Endothelial cell of umbilical vein (primary cell): ENCODE data around the gene INTS11. TPM values are rescaled to one million over a fixed set of nuclear protein-coding genes. Genes with fewer than 3 reads are reported as not detected.

Experiments
- BruUV-seq: library from RNA; stranded (reverse); fragments of 400-500 nt; replicated peaks from 2 replicates; lab custom pipeline; 2021; lab: Mats Ljungman, UMichigan
- CTCF ChIA-PET: fragments of 300-600, 350-600 bp; sonication (Branson Sonifier 250); formaldehyde crosslinking; loops from one replicate; lab custom pipeline; 2021; ENCODE audit warnings: antibody characterized with exemption, inconsistent platforms; lab: Charles Lee
- POLR2A ChIA-PET: fragments of 300-600, 350-600 bp; sonication (Branson Sonifier 250); formaldehyde crosslinking; loops from one replicate; lab custom pipeline; 2021; ENCODE audit warnings: antibody characterized with exemption, inconsistent platforms; lab: Charles Lee
- DNase-seq: peaks from one replicate; pipeline ENCODE4 v3.0.0-alpha.2; 2011; ENCODE audit warnings: low read depth, low spot score
- FAIRE-seq: peaks from 2 replicates; lab custom pipeline; 2011; peaks lifted over from hg19 to GRCh38; lab: Jason Lieb, UNC
- H2AFZ ChIP-seq: 2 replicates; pipeline ENCODE4 v1.6.0; 2012; ENCODE audit warnings: low read depth, low read length, control low read depth, inconsistent platforms
- H3K27ac ChIP-seq: 2 replicates; pipeline ENCODE4 v1.5.1; 2011; ENCODE audit warnings: low read depth, mild to moderate bottlenecking, control low read depth, low read length, moderate library complexity; ENCODE audit not compliant: insufficient read depth
- H3K27me3 ChIP-seq, 2 experiments: 2 replicates each; pipeline versions ENCODE4 v1.6.0 to v1.6.1; 2011; ENCODE audit warnings: low read length in 2 of 2, mixed read lengths in 1 of 2; ENCODE audit not compliant: control insufficient read depth in 2 of 2, insufficient read depth in 2 of 2
- H3K36me3 ChIP-seq, 2 experiments: 2 replicates in 1 of 2; 3 replicates in 1 of 2; pipeline ENCODE4 v1.5.1; 2011; ENCODE audit warnings: low read length in 2 of 2, mild to moderate bottlenecking in 1 of 2, moderate library complexity in 1 of 2; ENCODE audit not compliant: control insufficient read depth in 2 of 2, insufficient read depth in 2 of 2; ENCODE audit errors: extremely low read depth in 1 of 2
- H3K4me1 ChIP-seq: 3 replicates; pipeline ENCODE4 v1.5.1; 2011; ENCODE audit warnings: mild to moderate bottlenecking, low read length; ENCODE audit not compliant: control insufficient read depth, insufficient read depth; ENCODE audit errors: extremely low read depth
- H3K4me2 ChIP-seq: 2 replicates; pipeline ENCODE4 v1.6.1; 2011; ENCODE audit warnings: low read length, control low read depth, mixed read lengths; ENCODE audit not compliant: insufficient read depth
- H3K4me3 ChIP-seq, 3 experiments: fragments of 200-600 bp in 1 of 3; sonication (generic), shearing (Covaris generic) in 1 of 3; replicated peaks in 1 of 3; 2 replicates each; pipeline ENCODE4 v1.5.1; 2011 to 2016; ENCODE audit warnings: control low read depth in 3 of 3, low read length in 3 of 3, mild to moderate bottlenecking in 2 of 3, inconsistent platforms in 1 of 3, low read depth in 1 of 3, moderate library complexity in 1 of 3; ENCODE audit not compliant: insufficient read depth in 1 of 3
- H3K79me2 ChIP-seq: 2 replicates; pipeline ENCODE4 v1.6.0; 2012; ENCODE audit warnings: low read length, inconsistent platforms; ENCODE audit not compliant: control insufficient read depth, insufficient read depth
- H3K9ac ChIP-seq: replicated peaks from 2 replicates; pipeline ENCODE3; 2011; ENCODE audit warnings: low read length, control low read depth; ENCODE audit not compliant: insufficient read depth; ENCODE audit errors: extremely low read depth
- H3K9me1 ChIP-seq: replicated peaks from 3 replicates; pipeline ENCODE4 v1.6.0; 2011; ENCODE audit warnings: mild to moderate bottlenecking, low read length; ENCODE audit not compliant: control insufficient read depth, insufficient read depth; ENCODE audit errors: extremely low read depth
- H3K9me3 ChIP-seq: replicated peaks from 2 replicates; pipeline ENCODE4 v1.5.1; 2012; ENCODE audit warnings: low read length, inconsistent platforms; ENCODE audit not compliant: control insufficient read depth, insufficient read depth
- H4K20me1 ChIP-seq: replicated peaks from 2 replicates; pipeline ENCODE3; 2011; ENCODE audit warnings: mild to moderate bottlenecking, low read length; ENCODE audit not compliant: control insufficient read depth, insufficient read depth; ENCODE audit errors: extremely low read depth
- CTCF ChIP-seq, 2 donors: IDR thresholded peaks; 1 replicate in 1 of 2; 2 replicates in 1 of 2; pipeline ENCODE4 v1.5.1; 2011; ENCODE audit warnings: low read length in 2 of 2, mild to moderate bottlenecking in 2 of 2, moderate library complexity in 2 of 2, control low read depth in 1 of 2, inconsistent platforms in 1 of 2, low read depth in 1 of 2; ENCODE audit not compliant: insufficient read depth in 1 of 2; ENCODE audit errors: extremely low read depth in 1 of 2
- EZH2 ChIP-seq: IDR thresholded peaks from 2 replicates; pipeline ENCODE4 v1.6.1; 2012; ENCODE audit warnings: borderline replicate concordance, low read depth, mild to moderate bottlenecking, moderate library complexity, low read length, inconsistent platforms; ENCODE audit not compliant: severe bottlenecking
- FOS ChIP-seq: IDR thresholded peaks from 2 replicates; pipeline ENCODE4 v1.6.1; 2011; ENCODE audit warnings: mild to moderate bottlenecking, low read length, moderate library complexity, borderline replicate concordance; ENCODE audit not compliant: insufficient read depth
- GATA2 ChIP-seq: IDR thresholded peaks from 2 replicates; pipeline ENCODE4 v1.7.0; 2011; ENCODE audit warnings: low read depth, mild to moderate bottlenecking, moderate library complexity, mixed read lengths, low read length; ENCODE audit not compliant: insufficient read length, insufficient read depth
- JUN ChIP-seq: IDR thresholded peaks from 2 replicates; pipeline ENCODE4 v1.6.1; 2011; ENCODE audit warnings: borderline replicate concordance, low read depth; ENCODE audit not compliant: insufficient read length, insufficient read depth
- MAX ChIP-seq: IDR thresholded peaks from 2 replicates; pipeline ENCODE4 v1.6.1; 2011; ENCODE audit not compliant: insufficient read depth, insufficient read length
- MYC ChIP-seq: IDR thresholded peaks from one replicate; pipeline ENCODE4 v1.6.1; 2011; ENCODE audit warnings: mild to moderate bottlenecking, low read depth, low read length
- POLR2A ChIP-seq: IDR thresholded peaks from 2 replicates; pipeline ENCODE4 v1.6.1; 2012; ENCODE audit warnings: low read depth, mild to moderate bottlenecking, control low read depth, low read length
- POLR2AphosphoS5 ChIP-seq: IDR thresholded peaks from 2 replicates; pipeline ENCODE4 v1.6.1; 2012; ENCODE audit warnings: low read depth, mild to moderate bottlenecking, control low read depth, low read length, moderate library complexity; ENCODE audit not compliant: insufficient read depth
- dilution Hi-C: fragments of 300-500 bp; cut with MboI; formaldehyde crosslinking; loops from one replicate; pipeline ENCODE4 v1.15.0; 2019; ENCODE audit warnings: low sequenced_read_pairs; ENCODE audit not compliant: extremely low pct_ligation_motif_present
- intact Hi-C: fragments of 100-400 bp; cut with micrococcal nuclease; formaldehyde crosslinking; loops from one replicate; pipeline ENCODE4 v1.10.0; 2022
- polyA plus RNA-seq, 4 experiments: library from polyadenylated mRNA; depleted of rRNA in 3 of 4; stranded (reverse) in 3 of 4; unstranded in 1 of 4; fragments of >200 nt; gene quantifications; 2 replicates each; pipeline versions ENCODE4 v1.2.1 to v1.2.3, GENCODE V29; 2011 to 2012; ENCODE audit warnings: missing spikeins in 1 of 4
- total RNA-seq: library from RNA; stranded (reverse); gene quantifications from 2 replicates; pipeline ENCODE4 v1.2.3, GENCODE V29; 2021

Gene INTS11
- total and polyA plus RNA-seq, 2 donors (not counting 3 experiments of a cell fraction or from before 2014, with no cell fraction given): 132 to 222 TPM

- no peak for FAIRE-seq
- no peaks in the 10 kb centered on the region for H3K27me3 ChIP-seq
- H3K36me3 ChIP-seq: peaks cover 0 to 17% of the 10 kb centered on the region in 2 experiments
- no peak for DNase-seq
- no TSS peak for BruUV-seq
- no peak overlapping the region for H3K9ac ChIP-seq
- H3K9me3 ChIP-seq: no peaks in the 10 kb centered on the region
- H3K4me2 ChIP-seq: no peak overlapping the region
- CTCF ChIA-PET: no interaction called here
- intact Hi-C loops (no loop called here), dilution Hi-C loops (no loop called here)
- no peaks in the 10 kb centered on the region for H3K9me1 ChIP-seq
- TF ChIP-seq MYC: no peak
- TF ChIP-seq JUN: no peak
- TF ChIP-seq POLR2AphosphoS5: no peak
- no peak for TF ChIP-seq GATA2
- TF ChIP-seq CTCF (IDR thresholded peaks at IDR 0.05; ENCODE audit: extremely low read depth in 1 of 2, insufficient read depth in 1 of 2, low read depth in 1 of 2, low read length in 2 of 2): no peak
- no peak for TF ChIP-seq EZH2
- TF ChIP-seq MAX: no peak
- TF ChIP-seq FOS: no peak
- TF ChIP-seq POLR2A: no peak
- H3K4me3 ChIP-seq: no peak overlapping the region
- peaks cover 17% of the 10 kb centered on the region for H3K79me2 ChIP-seq
- POLR2A ChIA-PET: no interaction called here
- H4K20me1 ChIP-seq: no peaks in the 10 kb centered on the region
- no peak overlapping the region for H2AFZ ChIP-seq
- H3K27ac ChIP-seq: no peak overlapping the region
- no peaks in the 10 kb centered on the region for H3K4me1 ChIP-seq
Measured at GRCh38 chr1:1342061-1342562, 17.7 kb upstream of the INTS11 start.
